Activated T-cell treated with anti-CD3 and anti-CD28 coated beads, Interleukin-2, amount 50 U/mL, for 24 hours (primary cell): ENCODE data around the gene APOL3.
"Not testable (repeated sequence)": the region's sequence is repeated elsewhere in the genome, so short reads cannot be mapped to it uniquely, and the experiment has no call there.

Experiments used
- DNase-seq: peaks from one replicate; pipeline ENCODE4 v3.0.0-alpha.2; 2020
- H3K27ac Mint-ChIP-seq: 2 replicates; pipeline ENCODE4 v1.8.0; 2020; ENCODE audit warnings: mild to moderate bottlenecking, mixed read lengths
- H3K27me3 Mint-ChIP-seq: 2 replicates; pipeline ENCODE4 v1.8.0; 2020; ENCODE audit warnings: mixed read lengths
- H3K36me3 Mint-ChIP-seq: 2 replicates; pipeline ENCODE4 v1.8.0; 2020; ENCODE audit warnings: low read depth, mixed read lengths
- H3K4me1 Mint-ChIP-seq: 2 replicates; pipeline ENCODE4 v1.8.0; 2020; ENCODE audit warnings: low read depth, mixed read lengths
- H3K4me3 Mint-ChIP-seq: 2 replicates; pipeline ENCODE4 v1.8.0; 2020; ENCODE audit warnings: mild to moderate bottlenecking, moderate library complexity, mixed read lengths
- H3K9me3 Mint-ChIP-seq: 2 replicates; pipeline ENCODE4 v1.8.0; 2020; ENCODE audit warnings: mixed read lengths

APOL3 gene

GRCh38 chr22:36198536-36198935, 38.0 kb upstream of the APOL3 start:
- peak overlapping the region; percentile 5 for H3K27ac Mint-ChIP-seq
- no peaks in the 10 kb centered on the region for H3K9me3 Mint-ChIP-seq
- H3K27me3 Mint-ChIP-seq = peaks cover 8% of the 10 kb centered on the region
- no peak overlapping the region for H3K4me3 Mint-ChIP-seq
- DNase-seq = no peak
- H3K36me3 Mint-ChIP-seq = no peaks in the 10 kb centered on the region
- peaks cover 24% of the 10 kb centered on the region for H3K4me1 Mint-ChIP-seq

GRCh38 chr22:36197514-36198146, 37.1 kb upstream of the APOL3 start:
- no peaks in the 10 kb centered on the region for H3K36me3 Mint-ChIP-seq
- no peak for DNase-seq
- H3K27ac Mint-ChIP-seq = peak overlapping the region; percentile 68
- H3K27me3 Mint-ChIP-seq = peaks cover 4% of the 10 kb centered on the region
- no peaks in the 10 kb centered on the region for H3K9me3 Mint-ChIP-seq
- peaks cover 24% of the 10 kb centered on the region for H3K4me1 Mint-ChIP-seq
- H3K4me3 Mint-ChIP-seq = no peak overlapping the region

GRCh38 chr22:36197065-36197440, 36.5 kb upstream of the APOL3 start:
- no peak overlapping the region for H3K4me3 Mint-ChIP-seq
- H3K4me1 Mint-ChIP-seq = peaks cover 24% of the 10 kb centered on the region
- H3K27ac Mint-ChIP-seq = peak overlapping the region; percentile 68
- peaks cover 4% of the 10 kb centered on the region for H3K27me3 Mint-ChIP-seq
- no peaks in the 10 kb centered on the region for H3K9me3 Mint-ChIP-seq
- DNase-seq = no peak
- H3K36me3 Mint-ChIP-seq = no peaks in the 10 kb centered on the region

GRCh38 chr22:36196254-36197064, 35.9 kb upstream of the APOL3 start:
- Mint-ChIP-seq H3K4me1 (peaks cover 24% of the 10 kb centered on the region), H3K9me3 (no peaks in the 10 kb centered on the region), H3K4me3 (no peak overlapping the region), H3K27me3 (peaks cover 4% of the 10 kb centered on the region), H3K36me3 (no peaks in the 10 kb centered on the region), H3K27ac (no peak overlapping the region)
- no peak for DNase-seq

- peaks cover 4% of the 10 kb centered on the region for H3K27me3 Mint-ChIP-seq
- no peak overlapping the region for H3K27ac Mint-ChIP-seq
- DNase-seq = peak; percentile 57
- H3K36me3 Mint-ChIP-seq = no peaks in the 10 kb centered on the region
- no peak overlapping the region for H3K4me3 Mint-ChIP-seq
- H3K9me3 Mint-ChIP-seq = no peaks in the 10 kb centered on the region
- H3K4me1 Mint-ChIP-seq = peaks cover 24% of the 10 kb centered on the region
Observed at GRCh38 chr22:36194971-36195370, 34.4 kb upstream of the APOL3 start.

GRCh38 chr22:36194385-36194784, 33.8 kb upstream of the APOL3 start:
- Mint-ChIP-seq H3K36me3 (no peaks in the 10 kb centered on the region), H3K27me3 (peaks cover 4% of the 10 kb centered on the region)

GRCh38 chr22:36193577-36193976, 33.0 kb upstream of the APOL3 start:
- Mint-ChIP-seq H3K4me3 (no peak overlapping the region), H3K9me3 (no peaks in the 10 kb centered on the region)

More at GRCh38 chr22:36194385-36194784, 33.8 kb upstream of the APOL3 start:
- Mint-ChIP-seq H3K4me1 (peaks cover 24% of the 10 kb centered on the region), H3K4me3 (no peak overlapping the region), H3K27ac (no peak overlapping the region), H3K9me3 (no peaks in the 10 kb centered on the region)
- no peak for DNase-seq

GRCh38 chr22:36193171-36193570, 32.6 kb upstream of the APOL3 start:
- Mint-ChIP-seq H3K9me3 (no peaks in the 10 kb centered on the region), H3K4me3 (no peak overlapping the region), H3K27ac (no peak overlapping the region)

More at GRCh38 chr22:36193577-36193976, 33.0 kb upstream of the APOL3 start:
- H3K4me1 Mint-ChIP-seq = peaks cover 24% of the 10 kb centered on the region
- DNase-seq = no peak
- no peaks in the 10 kb centered on the region for H3K36me3 Mint-ChIP-seq
- H3K27ac Mint-ChIP-seq = no peak overlapping the region
- H3K27me3 Mint-ChIP-seq = peaks cover 4% of the 10 kb centered on the region

GRCh38 chr22:36192542-36192941, 32.0 kb upstream of the APOL3 start:
- Mint-ChIP-seq H3K36me3 (no peaks in the 10 kb centered on the region), H3K4me3 (no peak overlapping the region), H3K9me3 (no peaks in the 10 kb centered on the region), H3K27ac (no peak overlapping the region), H3K4me1 (peaks cover 14% of the 10 kb centered on the region), H3K27me3 (peaks cover 4% of the 10 kb centered on the region)
- DNase-seq = no peak

More at GRCh38 chr22:36193171-36193570, 32.6 kb upstream of the APOL3 start:
- no peak for DNase-seq
- peaks cover 21% of the 10 kb centered on the region for H3K4me1 Mint-ChIP-seq
- peaks cover 4% of the 10 kb centered on the region for H3K27me3 Mint-ChIP-seq
- no peaks in the 10 kb centered on the region for H3K36me3 Mint-ChIP-seq

- no peak for DNase-seq
- no peak overlapping the region for H3K27ac Mint-ChIP-seq
- no peaks in the 10 kb centered on the region for H3K9me3 Mint-ChIP-seq
- H3K36me3 Mint-ChIP-seq = no peaks in the 10 kb centered on the region
- no peak overlapping the region for H3K4me3 Mint-ChIP-seq
- H3K4me1 Mint-ChIP-seq = peaks cover 5% of the 10 kb centered on the region
- no peaks in the 10 kb centered on the region for H3K27me3 Mint-ChIP-seq
Observed at GRCh38 chr22:36191106-36191836, 30.7 kb upstream of the APOL3 start.

- H3K9me3 Mint-ChIP-seq, H3K27me3 Mint-ChIP-seq, H3K27ac Mint-ChIP-seq, H3K4me1 Mint-ChIP-seq, DNase-seq, H3K36me3 Mint-ChIP-seq, H3K4me3 Mint-ChIP-seq: not testable (repeated sequence)
Observed at GRCh38 chr22:36187862-36188261, 27.3 kb upstream of the APOL3 start.

- Mint-ChIP-seq H3K27ac (no peak overlapping the region), H3K9me3 (no peaks in the 10 kb centered on the region), H3K4me1 (no peaks in the 10 kb centered on the region), H3K36me3 (no peaks in the 10 kb centered on the region), H3K4me3 (no peak overlapping the region), H3K27me3 (no peaks in the 10 kb centered on the region)
- DNase-seq = no peak
Observed at GRCh38 chr22:36185828-36186624, 25.5 kb upstream of the APOL3 start.

GRCh38 chr22:36184433-36185025, 24.0 kb upstream of the APOL3 start:
- Mint-ChIP-seq H3K27ac (no peak overlapping the region), H3K4me1 (peaks cover 3% of the 10 kb centered on the region)

GRCh38 chr22:36183446-36183845, 22.9 kb upstream of the APOL3 start:
- no peaks in the 10 kb centered on the region for H3K27me3 Mint-ChIP-seq
- H3K27ac Mint-ChIP-seq = no peak overlapping the region
- H3K36me3 Mint-ChIP-seq = no peaks in the 10 kb centered on the region
- H3K4me1 Mint-ChIP-seq = peaks cover 3% of the 10 kb centered on the region
- no peak overlapping the region for H3K4me3 Mint-ChIP-seq
- no peak for DNase-seq
- H3K9me3 Mint-ChIP-seq = no peaks in the 10 kb centered on the region

More at GRCh38 chr22:36184433-36185025, 24.0 kb upstream of the APOL3 start:
- no peak overlapping the region for H3K4me3 Mint-ChIP-seq
- H3K27me3 Mint-ChIP-seq = no peaks in the 10 kb centered on the region
- H3K36me3 Mint-ChIP-seq = no peaks in the 10 kb centered on the region
- no peaks in the 10 kb centered on the region for H3K9me3 Mint-ChIP-seq
- no peak for DNase-seq
